ENCODE data around the gene FYCO1. TPM values are rescaled to one million over a fixed set of nuclear protein-coding genes. Genes with fewer than 3 reads are reported as not detected.

The FYCO1 gene
- total and polyA plus RNA-seq, 2 donors (not counting 1 experiment from before 2014, with no cell fraction given): 19.2 to 82.2 TPM

- peaks cover 21% of the 10 kb centered on the region for H3K36me3 ChIP-seq (ENCODE audit: control insufficient read depth, insufficient read depth, low read length)
- no peak for DNase-seq (ENCODE audit: low read depth in 2 of 2)
- H3K27me3 ChIP-seq (ENCODE audit: control insufficient read depth, insufficient read depth, low read length): no peaks in the 10 kb centered on the region
- peaks cover 18% of the 10 kb centered on the region for H3K4me1 ChIP-seq (ENCODE audit: control insufficient read depth, extremely low read depth, insufficient read depth, low read length)
- no peaks in the 10 kb centered on the region for H3K79me2 ChIP-seq (ENCODE audit: control insufficient read depth, insufficient read depth, low read length)
- H3K9me3 ChIP-seq (ENCODE audit: control insufficient read depth, insufficient read depth, low read depth, low read length): no peaks in the 10 kb centered on the region
- H3K9ac ChIP-seq (ENCODE audit: insufficient read depth, low read length): no peak overlapping the region
- peak overlapping the region; percentile 51 for H3K27ac ChIP-seq (ENCODE audit: insufficient read depth, low read length)
- no peak overlapping the region for H2AFZ ChIP-seq (ENCODE audit: low read length)
- H3K4me3 ChIP-seq (replicated peaks in 1 of 4; ENCODE audit: control extremely low read depth in 1 of 4, insufficient read depth in 1 of 4, low read depth in 3 of 4, low read length in 4 of 4): no peak overlapping the region
- TF ChIP-seq EZH2 (IDR thresholded peaks at IDR 0.05; ENCODE audit: low read length, missing control alignments) (no peak), CTCF (conservative IDR thresholded peaks at IDR 0.05 in 1 of 2, IDR thresholded peaks at IDR 0.05 in 1 of 2; ENCODE audit: low read depth in 1 of 2, low read length in 2 of 2) (no peak)
- H3K4me2 ChIP-seq (ENCODE audit: extremely low read depth, insufficient read depth, low read length): peak overlapping the region; percentile 65
- no peaks in the 10 kb centered on the region for H4K20me1 ChIP-seq (ENCODE audit: control insufficient read depth, extremely low read depth, insufficient read depth, low read length)
Measured at GRCh38 chr3:45948881-45949280, 46.7 kb downstream of the FYCO1 start.

GRCh38 chr3:45948311-45948781, 47.3 kb downstream of the FYCO1 start:
- Histone ChIP-seq H3K4me2 (ENCODE audit: extremely low read depth, insufficient read depth, low read length) (no peak overlapping the region), H3K27ac (ENCODE audit: insufficient read depth, low read length) (peak overlapping the region; percentile 51), H3K9me3 (ENCODE audit: control insufficient read depth, insufficient read depth, low read depth, low read length) (no peaks in the 10 kb centered on the region), H3K27me3 (ENCODE audit: control insufficient read depth, insufficient read depth, low read length) (no peaks in the 10 kb centered on the region), H3K79me2 (ENCODE audit: control insufficient read depth, insufficient read depth, low read length) (no peaks in the 10 kb centered on the region), H3K36me3 (ENCODE audit: control insufficient read depth, insufficient read depth, low read length) (peaks cover 17% of the 10 kb centered on the region), H4K20me1 (ENCODE audit: control insufficient read depth, extremely low read depth, insufficient read depth, low read length) (no peaks in the 10 kb centered on the region), H3K4me3 (replicated peaks in 1 of 4; ENCODE audit: control extremely low read depth in 1 of 4, insufficient read depth in 1 of 4, low read depth in 3 of 4, low read length in 4 of 4) (no peak overlapping the region), H3K9ac (ENCODE audit: insufficient read depth, low read length) (no peak overlapping the region), H2AFZ (ENCODE audit: low read length) (no peak overlapping the region), H3K4me1 (ENCODE audit: control insufficient read depth, extremely low read depth, insufficient read depth, low read length) (peaks cover 18% of the 10 kb centered on the region)
- peak; percentile 60 to 83 for DNase-seq (ENCODE audit: low read depth in 2 of 2)
- no peak for TF ChIP-seq CTCF (conservative IDR thresholded peaks at IDR 0.05 in 1 of 2, IDR thresholded peaks at IDR 0.05 in 1 of 2; ENCODE audit: low read depth in 1 of 2, low read length in 2 of 2)

GRCh38 chr3:45947361-45947760, 48.3 kb downstream of the FYCO1 start:
- no peak overlapping the region for H3K27ac ChIP-seq (ENCODE audit: insufficient read depth, low read length)
- no peaks in the 10 kb centered on the region for H3K9me3 ChIP-seq (ENCODE audit: control insufficient read depth, insufficient read depth, low read depth, low read length)
- H3K36me3 ChIP-seq (ENCODE audit: control insufficient read depth, insufficient read depth, low read length): peaks cover 13% of the 10 kb centered on the region

More at GRCh38 chr3:45947361-45947760, 48.3 kb downstream of the FYCO1 start:
- H3K4me3 ChIP-seq (replicated peaks in 1 of 4; ENCODE audit: control extremely low read depth in 1 of 4, insufficient read depth in 1 of 4, low read depth in 3 of 4, low read length in 4 of 4): no peak overlapping the region
- TF ChIP-seq CTCF (conservative IDR thresholded peaks at IDR 0.05 in 1 of 2, IDR thresholded peaks at IDR 0.05 in 1 of 2; ENCODE audit: low read depth in 1 of 2, low read length in 2 of 2): no peak
- TF ChIP-seq EZH2 (IDR thresholded peaks at IDR 0.05; ENCODE audit: low read length, missing control alignments): no peak
- H3K4me2 ChIP-seq (ENCODE audit: extremely low read depth, insufficient read depth, low read length): no peak overlapping the region
- DNase-seq (ENCODE audit: low read depth in 2 of 2): no peak
- no peaks in the 10 kb centered on the region for H3K27me3 ChIP-seq (ENCODE audit: control insufficient read depth, insufficient read depth, low read length)
- H3K4me1 ChIP-seq (ENCODE audit: control insufficient read depth, extremely low read depth, insufficient read depth, low read length): peaks cover 18% of the 10 kb centered on the region
- no peak overlapping the region for H2AFZ ChIP-seq (ENCODE audit: low read length)
- no peaks in the 10 kb centered on the region for H3K79me2 ChIP-seq (ENCODE audit: control insufficient read depth, insufficient read depth, low read length)
- H4K20me1 ChIP-seq (ENCODE audit: control insufficient read depth, extremely low read depth, insufficient read depth, low read length): no peaks in the 10 kb centered on the region
- H3K9ac ChIP-seq (ENCODE audit: insufficient read depth, low read length): no peak overlapping the region

Data from fibroblast of lung (primary cell).